Adrenal gland (tissue), 5 donors: ENCODE measurements around the gene ROPN1.

Experiments
- POLR2A ChIP-seq, 2 donors: fragments of 450-650 bp; IDR thresholded peaks; one replicate each; pipeline ENCODE4 v1.6.1; 2017; ENCODE audit warnings: antibody characterized with exemption in 2 of 2, mild to moderate bottlenecking in 2 of 2, moderate library complexity in 1 of 2
- TF ChIP-seq, protein P1 (sequence below), 6 experiments: fragments of 450-650 bp in 4 of 6; fragments of 200-600 bp in 2 of 6; sonication (generic) in 1 of 6; IDR thresholded peaks; 1 replicate in 5 of 6; 2 replicates in 1 of 6; pipeline versions ENCODE4 v1.5.1 to v1.8.0; 2016 to 2021; ENCODE audit warnings: antibody characterized with exemption in 6 of 6, mild to moderate bottlenecking in 2 of 6, moderate library complexity in 1 of 6
- donor health status: DM: no; HTN: no; CAD: no.

DNA sequence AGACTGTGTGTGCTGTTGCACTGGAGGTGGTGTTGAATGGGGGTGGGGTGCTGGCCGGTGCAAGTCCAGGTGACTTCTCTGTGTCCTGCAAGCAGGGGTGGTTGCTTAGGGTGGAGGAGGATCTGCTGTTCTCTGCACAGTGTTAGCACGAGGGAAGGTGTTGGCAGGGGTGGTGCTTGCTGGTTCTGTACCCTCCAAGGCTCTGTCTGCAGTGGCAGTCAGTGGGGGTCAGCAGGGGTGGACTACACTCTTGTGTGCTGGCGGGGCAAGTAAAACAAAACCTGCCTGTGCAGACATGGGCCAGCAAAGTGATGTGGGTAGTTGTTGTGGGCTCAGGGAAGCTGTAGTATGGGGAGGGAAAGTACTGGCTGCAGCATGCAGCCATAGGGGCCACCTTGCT is 5.5 kb downstream of the ROPN1 start:
- TF ChIP-seq, protein P1, sequence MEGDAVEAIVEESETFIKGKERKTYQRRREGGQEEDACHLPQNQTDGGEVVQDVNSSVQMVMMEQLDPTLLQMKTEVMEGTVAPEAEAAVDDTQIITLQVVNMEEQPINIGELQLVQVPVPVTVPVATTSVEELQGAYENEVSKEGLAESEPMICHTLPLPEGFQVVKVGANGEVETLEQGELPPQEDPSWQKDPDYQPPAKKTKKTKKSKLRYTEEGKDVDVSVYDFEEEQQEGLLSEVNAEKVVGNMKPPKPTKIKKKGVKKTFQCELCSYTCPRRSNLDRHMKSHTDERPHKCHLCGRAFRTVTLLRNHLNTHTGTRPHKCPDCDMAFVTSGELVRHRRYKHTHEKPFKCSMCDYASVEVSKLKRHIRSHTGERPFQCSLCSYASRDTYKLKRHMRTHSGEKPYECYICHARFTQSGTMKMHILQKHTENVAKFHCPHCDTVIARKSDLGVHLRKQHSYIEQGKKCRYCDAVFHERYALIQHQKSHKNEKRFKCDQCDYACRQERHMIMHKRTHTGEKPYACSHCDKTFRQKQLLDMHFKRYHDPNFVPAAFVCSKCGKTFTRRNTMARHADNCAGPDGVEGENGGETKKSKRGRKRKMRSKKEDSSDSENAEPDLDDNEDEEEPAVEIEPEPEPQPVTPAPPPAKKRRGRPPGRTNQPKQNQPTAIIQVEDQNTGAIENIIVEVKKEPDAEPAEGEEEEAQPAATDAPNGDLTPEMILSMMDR (IDR thresholded peaks at IDR 0.05), result no peak
- no peak for TF ChIP-seq POLR2A (IDR thresholded peaks at IDR 0.05)
